ENCODE data around the gene NIPAL1.

DNA sequence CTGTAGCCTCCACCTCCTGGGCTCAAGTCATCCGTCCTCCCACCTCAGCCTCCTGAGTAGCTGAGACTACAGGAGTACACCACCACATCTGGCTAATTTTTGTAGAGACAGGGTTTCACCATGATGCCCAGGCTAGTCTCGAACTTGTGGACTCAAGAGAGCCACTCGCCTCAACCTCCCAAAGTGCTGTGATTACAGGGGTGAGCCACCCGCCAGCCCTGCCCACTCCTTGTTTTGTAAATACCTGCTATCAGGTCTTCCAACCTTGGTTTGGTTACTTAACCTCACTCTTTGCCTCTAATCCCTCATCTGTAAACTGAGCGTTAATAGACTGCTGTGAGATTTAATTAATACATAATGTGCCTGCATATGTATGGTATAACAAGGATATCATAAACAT is 894 bp upstream of the NIPAL1 start:
- TF ChIP-seq CTCF (IDR thresholded peaks at IDR 0.05; ENCODE audit: low read depth, low read length, poor library complexity, severe bottlenecking) (no peak), EZH2phosphoT487 (IDR thresholded peaks at IDR 0.05; ENCODE audit: borderline replicate concordance, low read length) (no peak)

Data from DOHH2 (cell line).